ENCODE measurements around the gene MAP2K2. TPM values are rescaled to one million over a fixed set of nuclear protein-coding genes. Genes with fewer than 3 reads are reported as not detected.
A peak's percentile ranks its signal among the peaks of the same experiment; 100 is the strongest.

The MAP2K2 gene
- 100 to 1,000 TPM; 191 TPM for total RNA-seq
- 129 TPM for polyA plus RNA-seq (2013, experiment 1 of 2)
- polyA plus RNA-seq (2013, experiment 2 of 2), result 131 TPM
- long read RNA-seq, experiment 1, transcript MAP2K2-201 (11 exons, 1,734 nt), result major isoform, 59 of 135 reads
- long read RNA-seq, experiment 1, partial matches to known transcripts, result 34 of 135 reads
- long read RNA-seq, experiment 1, other reads (novel, unspliced or antisense), result 39 of 135 reads
- long read RNA-seq, experiment 2, transcript MAP2K2-201 (11 exons, 1,734 nt), result major isoform, 295 of 344 reads
- long read RNA-seq, experiment 2, partial matches to known transcripts, result 8 of 344 reads
- long read RNA-seq, experiment 2, other reads (novel, unspliced or antisense), result 39 of 344 reads
- long read RNA-seq, experiment 3, transcript MAP2K2-201 (11 exons, 1,734 nt), result major isoform, 9 of 23 reads
- long read RNA-seq, experiment 3, partial matches to known transcripts, result 10 of 23 reads
- long read RNA-seq, experiment 3, other reads (novel, unspliced or antisense), result 3 of 23 reads
- long read RNA-seq, experiment 4, partial matches to known transcripts, result 11 of 12 reads
- long read RNA-seq, experiment 4, other reads (novel, unspliced or antisense), result 0 of 12 reads

- no peaks in the 10 kb centered on the region for H3K27me3 ChIP-seq (ENCODE audit: control insufficient read depth, insufficient read depth, low read length, poor library complexity, severe bottlenecking)
- no peaks in the 10 kb centered on the region for H3K4me1 ChIP-seq (ENCODE audit: control insufficient read depth, insufficient read depth, low read length)
- no peaks in the 10 kb centered on the region for H3K9me3 ChIP-seq (ENCODE audit: control insufficient read depth, low read length)
- H3K36me3 ChIP-seq (ENCODE audit: control insufficient read depth, insufficient read depth, low read length), result peaks cover 14% of the 10 kb centered on the region
- peak within 1 kb of the TSS; percentile 91 for H3K27ac Mint-ChIP-seq
- no peaks in the 10 kb centered on the region for H3K9me3 Mint-ChIP-seq
- peak; percentile 97 for DNase-seq
- H3K36me3 Mint-ChIP-seq (ENCODE audit: low read depth), result peaks cover 3% of the 10 kb centered on the region
- H3K9ac ChIP-seq (ENCODE audit: extremely low read depth, low read length, poor library complexity, severe bottlenecking), result peak within 1 kb of the TSS; percentile 93
- H3K27me3 Mint-ChIP-seq (ENCODE audit: insufficient read depth), result peaks cover 4% of the 10 kb centered on the region
- peaks cover 10% of the 10 kb centered on the region for H3K4me1 Mint-ChIP-seq
- WGBS, 2 experiments (ENCODE audit: insufficient coverage in 1 of 2, insufficient read length in 1 of 2), result 0 to 2% methylated on average over 17 to 101 of the region's 102 CpGs
- peak within 1 kb of the TSS; percentile 97 for H3K4me3 ChIP-seq (ENCODE audit: low read length)
- H3K27ac ChIP-seq (ENCODE audit: low read depth, low read length), result no peak within 1 kb of the TSS
- peak within 1 kb of the TSS; percentile 90 for H3K4me3 Mint-ChIP-seq
- TF ChIP-seq CTCF (conservative IDR thresholded peaks at IDR 0.05), result peak; percentile 33
These were observed at the start of gene MAP2K2 for GRCh38 chr19:4123615-4124568. TSS of gene MAP2K2 (minus strand) at chr19:4124122. CDS start at chr19:4123875, 247 bp downstream.

GRCh38 chr19:4172861-4173473, 49.0 kb upstream of the MAP2K2 start:
- WGBS, 2 experiments (ENCODE audit: insufficient coverage in 1 of 2, insufficient read length in 1 of 2), result 11 to 16% methylated on average over 11 to 45 of the region's 45 CpGs
- H3K27me3 Mint-ChIP-seq (ENCODE audit: insufficient read depth), result peaks cover 31% of the 10 kb centered on the region
- Histone ChIP-seq H3K4me3 (ENCODE audit: low read length) (no peak overlapping the region), H3K27me3 (ENCODE audit: control insufficient read depth, insufficient read depth, low read length, poor library complexity, severe bottlenecking) (peaks cover 25% of the 10 kb centered on the region), H3K36me3 (ENCODE audit: control insufficient read depth, insufficient read depth, low read length) (no peaks in the 10 kb centered on the region), H3K9ac (ENCODE audit: extremely low read depth, low read length, poor library complexity, severe bottlenecking) (no peak overlapping the region), H3K9me3 (ENCODE audit: control insufficient read depth, low read length) (no peaks in the 10 kb centered on the region), H3K27ac (ENCODE audit: low read depth, low read length) (no peak overlapping the region), H3K4me1 (ENCODE audit: control insufficient read depth, insufficient read depth, low read length) (no peaks in the 10 kb centered on the region)
- H3K4me1 Mint-ChIP-seq, result no peaks in the 10 kb centered on the region
- peaks cover 4% of the 10 kb centered on the region for H3K36me3 Mint-ChIP-seq (ENCODE audit: low read depth)
- H3K4me3 Mint-ChIP-seq, result no peak overlapping the region
- H3K27ac Mint-ChIP-seq, result no peak overlapping the region
- no peak for TF ChIP-seq CTCF (conservative IDR thresholded peaks at IDR 0.05)
- no peaks in the 10 kb centered on the region for H3K9me3 Mint-ChIP-seq
- DNase-seq, result peak; percentile 95

GRCh38 chr19:4171676-4172075, 47.8 kb upstream of the MAP2K2 start:
- Histone ChIP-seq H3K9ac (ENCODE audit: extremely low read depth, low read length, poor library complexity, severe bottlenecking) (no peak overlapping the region), H3K27ac (ENCODE audit: low read depth, low read length) (no peak overlapping the region), H3K4me1 (ENCODE audit: control insufficient read depth, insufficient read depth, low read length) (no peaks in the 10 kb centered on the region), H3K27me3 (ENCODE audit: control insufficient read depth, insufficient read depth, low read length, poor library complexity, severe bottlenecking) (peaks cover 25% of the 10 kb centered on the region), H3K4me3 (ENCODE audit: low read length) (no peak overlapping the region), H3K36me3 (ENCODE audit: control insufficient read depth, insufficient read depth, low read length) (no peaks in the 10 kb centered on the region), H3K9me3 (ENCODE audit: control insufficient read depth, low read length) (no peaks in the 10 kb centered on the region)
- no peak overlapping the region for H3K4me3 Mint-ChIP-seq
- no peak for TF ChIP-seq CTCF (conservative IDR thresholded peaks at IDR 0.05)
- no peak overlapping the region for H3K27ac Mint-ChIP-seq
- peaks cover 33% of the 10 kb centered on the region for H3K27me3 Mint-ChIP-seq (ENCODE audit: insufficient read depth)
- no peaks in the 10 kb centered on the region for H3K4me1 Mint-ChIP-seq
- H3K36me3 Mint-ChIP-seq (ENCODE audit: low read depth), result peaks cover 4% of the 10 kb centered on the region
- WGBS, 2 experiments (ENCODE audit: insufficient coverage in 1 of 2, insufficient read length in 1 of 2), result 61 to 69% methylated on average over 9 to 22 of the region's 22 CpGs
- H3K9me3 Mint-ChIP-seq, result no peaks in the 10 kb centered on the region
- peak; percentile 48 for DNase-seq
